Measurements from ENCODE around the gene ICA1.

- TF ChIP-seq, protein P1, sequence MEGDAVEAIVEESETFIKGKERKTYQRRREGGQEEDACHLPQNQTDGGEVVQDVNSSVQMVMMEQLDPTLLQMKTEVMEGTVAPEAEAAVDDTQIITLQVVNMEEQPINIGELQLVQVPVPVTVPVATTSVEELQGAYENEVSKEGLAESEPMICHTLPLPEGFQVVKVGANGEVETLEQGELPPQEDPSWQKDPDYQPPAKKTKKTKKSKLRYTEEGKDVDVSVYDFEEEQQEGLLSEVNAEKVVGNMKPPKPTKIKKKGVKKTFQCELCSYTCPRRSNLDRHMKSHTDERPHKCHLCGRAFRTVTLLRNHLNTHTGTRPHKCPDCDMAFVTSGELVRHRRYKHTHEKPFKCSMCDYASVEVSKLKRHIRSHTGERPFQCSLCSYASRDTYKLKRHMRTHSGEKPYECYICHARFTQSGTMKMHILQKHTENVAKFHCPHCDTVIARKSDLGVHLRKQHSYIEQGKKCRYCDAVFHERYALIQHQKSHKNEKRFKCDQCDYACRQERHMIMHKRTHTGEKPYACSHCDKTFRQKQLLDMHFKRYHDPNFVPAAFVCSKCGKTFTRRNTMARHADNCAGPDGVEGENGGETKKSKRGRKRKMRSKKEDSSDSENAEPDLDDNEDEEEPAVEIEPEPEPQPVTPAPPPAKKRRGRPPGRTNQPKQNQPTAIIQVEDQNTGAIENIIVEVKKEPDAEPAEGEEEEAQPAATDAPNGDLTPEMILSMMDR (conservative IDR thresholded peaks at IDR 0.05; ENCODE audit: low read length) = no peak
- no peak for TF ChIP-seq EZH2phosphoT487 (IDR thresholded peaks at IDR 0.05; ENCODE audit: borderline replicate concordance)
Measured at GRCh38 chr7:8250547-8250946, 11.4 kb downstream of the ICA1 start.
